KOPT-K1 (cell line): ENCODE measurements around the gene AOPEP.

Source experiments
- H3K27ac ChIP-seq: fragments of 200-600 bp; sonication (generic); 2 replicates; pipeline ENCODE4 v1.5.1; 2016; ENCODE audit warnings: antibody characterized with exemption, mild to moderate bottlenecking, low read depth, low read length; ENCODE audit not compliant: poor library complexity, severe bottlenecking
- H3K36me3 ChIP-seq: fragments of 200-600 bp; sonication (generic); 2 replicates; pipeline ENCODE4 v1.5.1; 2017; ENCODE audit warnings: antibody characterized with exemption, mild to moderate bottlenecking, low read length, moderate library complexity; ENCODE audit not compliant: insufficient read depth
- H3K9me3 ChIP-seq: fragments of 200-600 bp; sonication (generic); 2 replicates; pipeline ENCODE4 v1.5.1; 2017; ENCODE audit warnings: antibody characterized with exemption, low read length, mild to moderate bottlenecking; ENCODE audit not compliant: insufficient read depth, poor library complexity, severe bottlenecking

Gene AOPEP

DNA sequence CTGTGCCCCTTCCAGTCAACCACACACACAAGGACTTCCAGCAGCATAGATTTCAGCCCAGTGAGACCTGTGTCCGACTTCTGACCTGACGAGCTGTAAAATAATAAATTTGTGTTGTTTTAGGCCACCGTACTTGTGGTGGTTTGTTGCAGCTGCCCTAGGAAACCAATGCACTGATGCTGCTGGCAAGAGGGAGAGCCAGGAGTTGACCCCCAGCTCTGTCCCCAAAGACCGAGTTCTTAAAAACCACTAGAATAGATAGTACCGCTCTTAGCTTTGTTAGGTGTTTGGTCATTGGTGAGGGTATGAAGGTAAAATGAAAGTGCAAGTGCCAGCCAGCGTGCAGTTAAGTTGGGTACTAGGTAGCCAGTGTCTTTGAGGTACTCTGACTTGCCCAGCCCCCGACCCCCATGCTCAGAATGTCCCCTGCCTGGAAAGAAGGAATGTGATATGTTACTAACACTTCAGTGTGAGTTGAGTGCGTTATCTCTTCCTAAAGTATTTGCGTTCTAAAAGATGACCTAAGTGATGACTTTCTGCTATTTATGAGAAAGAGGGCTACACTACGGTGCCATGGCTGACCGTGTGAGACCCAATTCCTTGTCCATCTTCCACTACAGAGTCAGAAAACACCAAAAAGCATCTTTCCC, 185.6 kb downstream of the AOPEP start:
- Histone ChIP-seq H3K27ac (no peak overlapping the region), H3K9me3 (no peaks in the 10 kb centered on the region), H3K36me3 (no peaks in the 10 kb centered on the region)

DNA sequence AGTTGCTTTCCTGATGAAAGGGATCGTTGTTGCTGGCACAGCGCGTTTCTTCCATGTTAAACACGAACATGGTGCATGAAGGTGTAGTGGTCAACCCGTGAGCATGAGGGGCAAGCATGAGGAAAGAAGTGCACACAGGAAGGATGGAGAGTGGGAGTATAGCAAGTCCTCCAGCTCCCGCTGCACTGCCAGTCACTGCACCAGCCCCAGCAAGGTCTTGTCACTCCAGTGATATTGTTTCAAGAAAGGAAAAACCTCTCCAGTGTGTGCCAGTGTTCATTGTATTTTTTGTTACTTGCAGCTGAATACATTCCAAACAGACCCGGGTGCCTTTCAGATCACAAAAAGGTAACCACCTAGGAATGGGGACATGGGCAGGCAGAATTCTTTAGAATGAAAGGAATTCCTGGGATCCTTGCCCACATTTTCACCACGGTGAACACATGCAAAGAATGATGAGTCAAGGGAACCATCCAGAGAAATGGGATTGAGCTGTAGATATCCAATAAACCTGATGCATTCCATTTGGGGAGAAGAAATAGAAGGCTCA, 186.3 kb downstream of the AOPEP start:
- Histone ChIP-seq H3K27ac (no peak overlapping the region), H3K36me3 (no peaks in the 10 kb centered on the region), H3K9me3 (no peaks in the 10 kb centered on the region)

DNA sequence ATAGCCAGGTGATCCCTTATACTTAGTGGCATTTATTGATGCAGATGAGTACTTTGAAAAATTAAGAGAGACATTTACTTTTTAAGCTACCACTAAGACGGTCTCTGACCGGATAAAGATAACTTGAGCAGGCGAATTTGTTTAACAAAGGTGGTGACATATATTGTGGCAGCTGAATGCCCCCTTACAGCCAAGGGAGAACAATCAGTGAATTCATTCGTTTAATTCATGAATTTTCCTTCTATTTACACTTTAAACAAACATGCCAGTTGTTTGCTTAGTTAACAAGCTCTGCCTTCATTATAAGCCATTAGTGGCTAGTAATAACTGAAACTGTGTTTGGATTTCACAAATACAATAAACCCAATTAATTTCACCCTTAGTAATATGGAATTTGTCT, 187.1 kb downstream of the AOPEP start:
- no peaks in the 10 kb centered on the region for H3K36me3 ChIP-seq
- H3K27ac ChIP-seq, result no peak overlapping the region
- no peaks in the 10 kb centered on the region for H3K9me3 ChIP-seq

DNA sequence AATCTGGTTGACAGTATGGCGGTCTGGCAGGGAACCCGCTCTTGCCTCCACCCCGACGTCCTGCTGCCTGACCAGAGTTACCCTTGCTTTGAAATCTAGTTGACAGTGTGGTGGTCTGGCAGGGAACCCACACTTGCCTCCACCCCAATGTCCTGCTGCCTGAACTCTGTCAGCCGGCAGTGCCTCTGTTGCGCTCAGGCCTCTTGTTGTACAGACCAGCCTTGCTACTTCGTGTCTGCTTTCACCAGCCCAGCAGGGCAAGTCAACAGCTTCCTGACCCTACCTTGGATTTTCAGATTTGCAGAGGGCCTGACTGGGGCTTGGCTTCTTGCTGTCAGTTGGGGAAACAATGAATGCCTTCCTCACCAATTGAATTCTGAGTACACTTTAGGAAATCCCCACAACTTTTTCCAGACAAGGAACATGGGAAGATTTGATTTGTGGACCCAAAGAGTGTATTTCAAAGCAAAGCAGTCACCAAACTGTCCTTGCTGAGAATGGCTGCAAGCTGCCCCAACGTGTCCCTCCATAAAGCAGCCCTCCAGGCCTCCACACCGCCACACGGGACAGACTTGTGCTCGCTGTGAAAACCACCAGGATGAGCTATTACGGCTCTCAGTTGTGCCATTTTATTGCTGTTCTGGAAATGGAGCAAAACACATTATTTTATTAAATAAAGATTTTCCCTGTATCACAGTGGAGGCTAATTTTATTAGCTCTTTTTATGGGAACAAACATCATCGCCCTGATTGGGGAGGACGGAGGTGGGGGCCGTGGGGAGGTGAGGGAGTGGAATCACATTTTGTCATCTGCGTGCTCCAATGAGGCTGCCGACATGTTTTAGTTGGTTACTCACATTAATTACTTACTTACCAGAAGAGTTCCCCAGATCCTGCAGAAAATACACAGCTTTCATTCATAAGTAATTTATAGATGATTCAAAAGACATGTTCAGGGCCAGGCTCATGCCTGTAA, 189.3 kb downstream of the AOPEP start:
- Histone ChIP-seq H3K36me3 (no peaks in the 10 kb centered on the region), H3K27ac (no peak overlapping the region), H3K9me3 (no peaks in the 10 kb centered on the region)

DNA sequence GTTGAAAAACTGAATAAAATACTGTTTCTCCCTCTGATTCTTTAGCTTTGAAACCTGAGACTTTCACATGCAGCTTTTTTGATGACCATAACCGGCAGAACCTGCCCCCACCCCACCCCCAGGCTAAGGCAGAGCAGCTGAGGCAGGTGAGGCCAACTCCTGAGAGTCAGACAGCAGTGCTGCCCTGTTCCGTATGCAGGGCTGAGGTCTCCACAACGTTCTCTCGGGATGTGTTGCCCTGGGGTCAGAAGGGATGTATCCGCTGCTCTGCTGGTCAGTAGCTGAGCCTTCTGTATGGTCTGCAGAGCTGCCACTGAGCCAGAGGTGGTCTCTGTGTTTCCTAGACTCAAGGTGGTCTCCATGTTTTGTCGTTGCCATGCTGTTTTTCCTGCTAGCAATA, 190.5 kb downstream of the AOPEP start:
- H3K9me3 ChIP-seq, result no peaks in the 10 kb centered on the region
- no peak overlapping the region for H3K27ac ChIP-seq
- H3K36me3 ChIP-seq, result no peaks in the 10 kb centered on the region

DNA sequence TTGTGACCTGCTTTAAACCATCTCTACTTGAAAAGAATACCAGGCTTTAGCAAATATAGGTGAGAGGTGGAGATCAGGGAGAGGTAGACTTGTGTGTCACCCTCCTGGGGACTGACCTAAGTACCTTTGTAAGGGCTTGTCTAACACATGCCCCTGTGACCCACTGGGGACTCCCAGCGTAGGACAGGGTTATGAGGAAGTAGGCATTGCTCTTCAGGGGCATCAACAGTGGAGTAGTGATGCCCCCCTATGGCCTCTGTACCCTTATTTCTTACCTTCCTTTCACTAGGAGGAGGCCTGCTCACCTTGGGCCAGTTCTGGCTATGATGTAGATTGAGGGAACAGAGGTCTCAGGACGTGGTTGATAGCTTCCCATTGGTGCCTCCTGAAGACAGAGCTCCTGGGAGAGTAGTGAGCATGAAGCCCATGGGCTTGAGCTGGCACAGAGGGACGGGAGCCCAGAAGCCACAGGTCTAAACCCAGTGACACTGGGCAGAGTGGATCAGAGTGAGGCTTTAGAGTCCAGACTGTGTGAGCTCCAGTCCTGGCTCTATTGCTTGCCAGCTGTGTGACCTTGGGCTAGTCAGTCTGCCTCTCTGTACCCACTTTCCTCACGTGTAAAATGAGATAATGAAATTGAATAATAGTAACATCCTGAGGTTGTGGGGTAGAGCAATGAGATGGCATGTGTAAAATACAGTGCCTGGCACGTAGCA, 191.7 kb downstream of the AOPEP start:
- no peak overlapping the region for H3K27ac ChIP-seq

DNA sequence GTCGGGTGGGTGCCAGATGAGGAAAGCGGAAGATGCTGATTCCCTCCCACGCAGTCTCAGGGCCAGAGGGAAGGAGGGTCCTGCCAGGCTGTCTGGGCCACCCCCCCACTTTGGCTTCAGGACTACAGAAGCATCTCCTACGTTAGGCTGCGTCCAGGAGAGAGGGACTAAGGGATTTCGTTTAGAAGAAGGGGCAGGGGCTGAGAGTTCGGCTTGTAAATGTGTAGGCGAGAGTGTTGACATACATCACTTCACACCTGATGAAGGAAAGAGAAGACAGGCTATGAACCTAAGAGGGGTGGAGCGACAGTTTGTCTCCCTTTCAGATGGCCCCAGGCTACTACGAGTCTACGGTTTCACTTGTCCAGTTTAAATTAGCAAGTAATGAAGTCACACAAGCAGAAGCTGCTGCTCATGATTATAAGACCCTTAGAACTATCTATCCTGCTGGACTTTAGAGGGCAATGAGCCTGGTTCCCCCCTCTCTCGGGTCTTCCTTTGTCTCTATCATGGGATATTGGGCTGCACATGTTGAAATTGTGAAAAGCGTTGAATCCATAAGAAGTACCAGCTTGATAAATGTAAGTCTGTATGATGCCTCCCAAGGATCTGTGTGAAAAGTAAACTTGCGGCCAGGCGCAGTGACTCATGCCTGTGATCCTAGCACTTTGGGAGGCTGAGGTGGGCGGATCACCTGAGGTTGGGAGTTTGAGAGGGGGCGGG, 193.0 kb downstream of the AOPEP start:
- Histone ChIP-seq H3K27ac (no peak overlapping the region), H3K9me3 (no peaks in the 10 kb centered on the region), H3K36me3 (no peaks in the 10 kb centered on the region)

More for the DNA sequence above, 191.7 kb downstream of the AOPEP start:
- Histone ChIP-seq H3K9me3 (no peaks in the 10 kb centered on the region), H3K36me3 (no peaks in the 10 kb centered on the region)

DNA sequence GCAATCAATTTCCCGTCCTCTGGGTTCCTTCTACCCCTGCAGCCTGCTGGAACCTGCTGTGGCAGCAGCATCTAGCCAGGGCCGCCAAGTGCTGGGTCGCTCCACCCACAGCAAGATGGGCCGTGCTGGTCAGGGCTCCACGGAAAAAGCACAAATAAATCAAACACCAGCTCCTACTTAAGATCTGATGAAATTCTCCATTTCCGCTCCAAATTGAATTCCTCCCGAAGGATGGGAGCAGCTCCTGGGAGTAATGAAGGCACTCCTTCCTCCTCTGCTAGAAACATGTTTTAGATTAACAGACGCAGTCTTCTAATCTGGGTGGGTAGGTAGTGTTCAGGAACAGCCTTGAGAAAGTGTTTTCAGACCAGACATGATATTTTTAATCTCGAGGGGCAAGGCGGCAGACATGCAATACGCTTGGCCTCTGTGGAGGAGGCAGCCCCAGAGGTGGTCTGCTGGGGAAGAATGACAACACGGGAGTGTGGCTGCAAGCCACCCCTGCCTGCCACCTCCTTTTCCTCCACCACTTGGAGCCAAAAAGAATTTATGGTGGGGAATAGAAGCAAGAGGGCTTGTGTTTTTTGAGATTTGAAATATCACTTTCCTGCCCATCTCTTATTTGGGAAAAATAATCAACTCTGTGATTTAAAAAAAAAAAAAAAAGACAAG, 194.1 kb downstream of the AOPEP start:
- Histone ChIP-seq H3K9me3 (no peaks in the 10 kb centered on the region), H3K27ac (no peak overlapping the region), H3K36me3 (no peaks in the 10 kb centered on the region; the same call in 1 of the 2 replicates)

DNA sequence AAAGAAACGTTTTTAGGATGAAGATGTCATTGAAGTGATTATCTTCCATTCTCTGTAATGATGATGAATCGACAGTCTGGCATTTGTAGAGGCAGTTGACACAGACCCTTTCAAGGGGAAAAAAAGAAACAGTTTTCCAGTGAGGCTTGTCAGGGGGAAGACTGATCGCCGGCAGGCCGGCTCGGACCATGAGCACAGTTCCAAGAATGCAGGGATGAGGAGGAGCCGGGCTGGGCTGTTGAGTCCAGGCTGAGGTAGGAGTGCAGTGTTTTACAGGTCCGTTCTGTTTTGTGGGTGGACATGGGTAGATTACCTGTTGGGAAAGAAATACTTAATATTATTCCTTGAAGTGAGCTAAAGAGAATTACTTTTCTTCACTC, 194.6 kb downstream of the AOPEP start:
- H3K9me3 ChIP-seq, result no peaks in the 10 kb centered on the region
- no peak overlapping the region for H3K27ac ChIP-seq
- H3K36me3 ChIP-seq, result no peaks in the 10 kb centered on the region; the same call in 1 of the 2 replicates

DNA sequence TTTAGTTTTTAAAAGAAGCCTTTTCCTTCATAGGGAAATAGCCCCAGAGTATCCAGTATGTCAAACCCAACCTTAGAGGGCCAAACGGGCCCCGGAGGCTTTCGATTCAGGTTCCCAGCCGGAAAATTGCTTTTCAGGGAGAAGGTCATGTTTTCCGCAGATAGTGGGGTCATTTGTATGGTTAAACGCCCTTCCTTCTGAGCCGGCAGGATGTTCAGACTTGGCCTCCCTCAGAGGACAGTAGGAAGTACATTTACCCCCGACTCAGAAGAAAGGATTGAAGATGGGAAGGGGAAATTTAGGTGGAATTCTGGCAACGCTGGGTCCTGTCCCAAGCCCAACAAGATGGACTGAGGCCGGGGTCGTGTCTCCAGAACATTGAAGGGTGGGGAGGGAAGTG, 195.2 kb downstream of the AOPEP start:
- Histone ChIP-seq H3K9me3 (no peaks in the 10 kb centered on the region), H3K36me3 (no peaks in the 10 kb centered on the region; the same call in 1 of the 2 replicates), H3K27ac (no peak overlapping the region)

DNA sequence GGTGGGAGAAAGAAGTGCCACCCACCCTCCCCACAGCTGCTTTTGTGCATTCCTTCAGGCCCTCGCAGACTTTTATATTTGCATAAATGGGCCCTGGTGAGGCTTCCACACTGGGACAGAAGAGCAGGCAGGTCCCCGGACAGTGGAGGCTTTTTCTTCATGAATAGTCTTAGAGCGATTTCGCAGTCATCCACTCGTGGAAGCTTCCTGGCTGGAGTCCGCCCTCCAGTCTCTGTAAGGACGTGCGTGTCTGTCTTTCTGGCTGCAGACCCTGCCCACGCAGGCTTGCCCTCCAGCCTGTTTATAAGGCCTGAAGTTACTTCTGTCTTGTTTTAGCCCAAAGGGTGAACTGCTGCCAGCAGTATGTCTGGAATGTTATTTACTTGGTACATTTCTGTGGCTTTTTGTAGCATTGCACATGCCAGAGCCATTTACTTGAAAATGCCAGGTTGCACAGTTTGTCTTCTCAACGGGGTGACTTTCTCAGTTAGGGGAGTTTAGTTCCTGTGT, 195.7 kb downstream of the AOPEP start:
- H3K36me3 ChIP-seq, result no peaks in the 10 kb centered on the region; the same call in 1 of the 2 replicates
- no peak overlapping the region for H3K27ac ChIP-seq
- H3K9me3 ChIP-seq, result no peaks in the 10 kb centered on the region

DNA sequence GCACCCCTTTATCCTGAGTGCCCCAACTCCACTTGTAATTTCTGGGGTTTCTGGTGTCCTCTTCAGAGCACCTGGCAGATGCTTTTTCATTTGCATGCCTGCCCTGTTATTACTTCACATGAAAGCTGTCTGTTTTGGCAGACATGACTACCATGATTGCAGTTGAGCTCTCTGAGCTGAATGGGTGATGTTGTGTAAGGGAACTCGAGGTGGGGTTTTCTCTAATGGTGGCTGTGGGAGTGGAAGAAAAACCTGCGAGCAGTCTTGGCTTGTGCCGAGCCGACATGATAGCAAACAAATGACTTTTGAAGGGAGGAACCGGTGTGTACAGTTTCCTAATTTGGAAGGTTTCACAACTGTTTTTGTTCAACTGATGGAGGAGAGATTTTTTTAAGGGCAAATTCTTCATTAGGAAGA, 196.2 kb downstream of the AOPEP start:
- H3K9me3 ChIP-seq, result no peaks in the 10 kb centered on the region
- no peaks in the 10 kb centered on the region; the same call in 1 of the 2 replicates for H3K36me3 ChIP-seq
- no peak overlapping the region for H3K27ac ChIP-seq

DNA sequence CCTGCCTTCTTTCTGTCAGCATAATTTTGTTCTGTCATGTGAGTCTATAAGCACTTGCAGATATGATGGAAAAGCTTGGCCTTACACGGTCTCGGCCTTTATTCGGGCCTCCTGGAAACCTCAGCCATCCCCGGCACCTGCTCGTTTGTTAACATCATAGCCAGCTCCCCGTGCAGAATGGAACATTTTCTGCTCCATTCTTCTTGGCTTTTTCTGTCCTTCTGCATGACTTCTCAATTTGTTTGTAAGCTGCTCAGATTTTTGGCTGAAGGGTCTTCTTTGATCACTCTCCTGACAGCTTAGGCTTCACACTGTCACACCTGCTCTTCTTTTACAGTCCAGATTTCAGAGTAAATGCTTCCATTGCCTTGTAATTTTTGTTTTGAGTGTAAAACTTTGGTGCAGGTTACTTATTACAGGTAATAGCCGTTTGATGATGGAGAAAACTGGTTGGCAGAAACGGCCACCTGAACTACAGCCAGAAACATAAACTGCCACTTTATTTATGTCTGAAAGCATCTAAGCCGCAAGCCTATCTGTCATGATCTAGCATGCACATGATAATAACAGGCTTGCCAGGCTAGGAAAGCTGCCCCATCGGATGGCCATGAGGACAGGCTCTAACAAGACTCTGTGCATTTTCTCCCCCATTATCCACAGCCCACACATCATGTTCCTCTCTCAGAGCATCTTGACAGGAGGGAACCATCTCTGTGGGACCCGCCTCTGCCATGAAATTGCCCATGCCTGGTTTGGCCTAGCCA, 197.0 kb downstream of the AOPEP start:
- Histone ChIP-seq H3K36me3 (no peaks in the 10 kb centered on the region; the same call in 1 of the 2 replicates), H3K9me3 (no peaks in the 10 kb centered on the region), H3K27ac (no peak overlapping the region)
